HepG2 (cell line): ENCODE data around the gene SLC1A2. TPM values are rescaled to one million over a fixed set of nuclear protein-coding genes. Genes with fewer than 3 reads are reported as not detected.

Source experiments
- ATAC-seq: fragments of 200-7000 bp; cut with Tn5 transposase; 3 replicates; pipeline ENCODE4 v1.9.1; 2020; ENCODE audit warnings: mild to moderate bottlenecking, moderate library complexity
- BruUV-seq: library from RNA; stranded (reverse); fragments of 400-500 nt; replicated peaks from 2 replicates; lab custom pipeline; 2021; lab: Mats Ljungman, UMichigan
- CTCF ChIA-PET: fragments of 300-600 bp; formaldehyde crosslinking; extraction: SDS; loops from one replicate; lab custom pipeline; 2021; ENCODE audit warnings: low total read pairs, inconsistent platforms, low intra/inter-chr PET ratio; lab: Yijun Ruan, JAX
- POLR2A ChIA-PET: fragments of 350-600 bp; sonication (Branson Sonifier 250); formaldehyde crosslinking; loops from one replicate; lab custom pipeline; 2020; ENCODE audit warnings: antibody characterized with exemption, inconsistent platforms; lab: Yijun Ruan, JAX
- DNase-seq: peaks from one replicate; pipeline ENCODE4 v3.0.0-alpha.2; 2015; ENCODE audit warnings: low spot score
- FAIRE-seq: peaks from 3 replicates; lab custom pipeline; 2011; peaks lifted over from hg19 to GRCh38; lab: Jason Lieb, UNC
- H2AFZ ChIP-seq: one replicate; pipeline ENCODE4 v1.6.1; 2011; ENCODE audit warnings: low read length, inconsistent platforms
- H3K27ac ChIP-seq: fragments of 300-600 bp; 3 replicates; pipeline ENCODE4 v1.8.0; 2011; ENCODE audit warnings: mixed run types, mild to moderate bottlenecking, mixed read lengths, low read length, inconsistent platforms; ENCODE audit not compliant: insufficient read depth; ENCODE audit errors: extremely low read length
- H3K27me3 ChIP-seq, 2 experiments: fragments of 200-600 bp in 1 of 2; 2 replicates in 1 of 2; 3 replicates in 1 of 2; pipeline versions ENCODE4 v1.6.0 to v1.8.0; 2011; ENCODE audit warnings: low read length in 2 of 2, mild to moderate bottlenecking in 2 of 2, moderate library complexity in 2 of 2, inconsistent platforms in 1 of 2; ENCODE audit not compliant: insufficient read depth in 2 of 2, control insufficient read depth in 1 of 2
- H3K36me3 ChIP-seq, 2 experiments: fragments of 200-600 bp in 1 of 2; replicated peaks in 1 of 2; 2 replicates in 1 of 2; 3 replicates in 1 of 2; pipeline versions ENCODE4 v1.5.1 to v1.8.0; 2011; ENCODE audit warnings: low read length in 2 of 2, inconsistent platforms in 1 of 2; ENCODE audit not compliant: insufficient read depth in 2 of 2, control insufficient read depth in 1 of 2
- H3K4me1 ChIP-seq: 2 replicates; pipeline ENCODE4 v1.5.1; 2012; ENCODE audit warnings: low read length, inconsistent platforms; ENCODE audit not compliant: insufficient read depth
- H3K4me2 ChIP-seq: 2 replicates; pipeline ENCODE4 v1.6.0; 2011; ENCODE audit warnings: low read depth, low read length, inconsistent platforms
- H3K4me3 ChIP-seq, 3 experiments: fragments of 200-600 bp in 1 of 3; sonication (generic), shearing (Covaris generic) in 1 of 3; replicated peaks in 1 of 3; 2 replicates each; pipeline ENCODE4 v1.5.1; 2011 to 2016; ENCODE audit warnings: low read length in 3 of 3, inconsistent platforms in 2 of 3, low read depth in 2 of 3, mild to moderate bottlenecking in 2 of 3, control low read depth in 1 of 3, mixed read lengths in 1 of 3; ENCODE audit not compliant: insufficient read depth in 1 of 3
- H3K79me2 ChIP-seq: one replicate; pipeline ENCODE4 v1.6.1; 2011; ENCODE audit warnings: low read length, inconsistent platforms; ENCODE audit not compliant: insufficient read depth
- H3K9ac ChIP-seq: 2 replicates; pipeline ENCODE4 v1.6.0; 2011; ENCODE audit warnings: mild to moderate bottlenecking, low read depth, low read length, inconsistent platforms; ENCODE audit not compliant: insufficient read depth
- H3K9me3 ChIP-seq: 2 replicates; pipeline ENCODE4 v1.5.1; 2012; ENCODE audit warnings: mild to moderate bottlenecking, low read length
- H4K20me1 ChIP-seq: 2 replicates; pipeline ENCODE4 v1.6.0; 2011; ENCODE audit warnings: inconsistent platforms, mild to moderate bottlenecking, low read length, moderate library complexity; ENCODE audit not compliant: insufficient read depth
- BRF2 ChIP-seq: sonication (generic); formaldehyde crosslinking; IDR thresholded peaks from 2 replicates; pipeline ENCODE4 v1.8.1; 2022; ENCODE audit warnings: mild to moderate bottlenecking, missing genetic modification reagents
- MED1 ChIP-seq: sonication (generic); formaldehyde crosslinking; IDR thresholded peaks from 2 replicates; pipeline ENCODE4 v1.4.0; 2020; ENCODE audit warnings: missing genetic modification reagents
- NFRKB ChIP-seq: fragments of 450-650 bp; IDR thresholded peaks from 2 replicates; pipeline ENCODE4 v1.6.1; 2017
- RXRB ChIP-seq: IDR thresholded peaks from 2 replicates; pipeline ENCODE4 v1.6.1; 2016; ENCODE audit warnings: borderline replicate concordance, missing genetic modification reagents, missing compliant biosample characterization
- THAP7 ChIP-seq: sonication (generic); formaldehyde crosslinking; IDR thresholded peaks from 2 replicates; pipeline ENCODE4 v1.8.1; 2023; ENCODE audit warnings: mild to moderate bottlenecking, missing genetic modification reagents
- ZNF788 ChIP-seq: sonication (generic); formaldehyde crosslinking; IDR thresholded peaks from 2 replicates; pipeline ENCODE4 v1.5.0; 2020; ENCODE audit warnings: mild to moderate bottlenecking, missing genetic modification reagents, borderline replicate concordance
- WGBS: methylation state at CpG from one replicate; pipeline ENCODE4 v1.1.6; 2017; ENCODE audit warnings: low lambda C conversion rate; 5-methylcytosine and 5-hydroxymethylcytosine counted together
- in situ Hi-C: cut with HindIII; loops from 2 replicates; pipeline ENCODE4 v1.10.0; 2017; ENCODE audit warnings: low pct_unique_long_range_greater_than_20kb; ENCODE audit not compliant: extremely low pct_ligation_motif_present
- intact Hi-C: fragments of 100-400 bp; cut with micrococcal nuclease; formaldehyde crosslinking; loops from one replicate; pipeline ENCODE4 v1.10.0; 2022; ENCODE audit not compliant: unreplicated experiment
- polyA plus RNA-seq, 8 experiments: library from polyadenylated mRNA; depleted of rRNA in 3 of 8; stranded (reverse) in 7 of 8; unstranded in 1 of 8; fragments of >200 nt; fragmentation: Illumina TruSeq in 4 of 8; extraction: Trizol in 4 of 8; gene quantifications; 2 replicates each; pipeline versions ENCODE4 v1.2.1 to v1.2.3, GENCODE V29; 2011 to 2016; ENCODE audit warnings: low read depth in 4 of 8, missing spikeins in 1 of 8, mixed read lengths in 1 of 8; ENCODE audit not compliant: insufficient read depth in 1 of 8
- total RNA-seq, 5 experiments: library from RNA; depleted of rRNA; stranded (reverse); fragments of >200 nt; fragmentation: Illumina TruSeq; extraction: Trizol; gene quantifications; 2 replicates each; pipeline ENCODE4 v1.2.3, GENCODE V29; 2016; ENCODE audit warnings: low read depth in 1 of 5
- TF ChIP-seq, protein P1 (sequence below): IDR thresholded peaks from 2 replicates; pipeline ENCODE4 v1.4.0; 2020; ENCODE audit warnings: mild to moderate bottlenecking, missing genetic modification reagents
- TF ChIP-seq, protein P2 (sequence below): sonication (generic); formaldehyde crosslinking; IDR thresholded peaks from 2 replicates; pipeline ENCODE4 v1.4.0; 2020; ENCODE audit warnings: mild to moderate bottlenecking, missing genetic modification reagents

Gene SLC1A2
- total and polyA plus RNA-seq, 2 of the 13 experiments (the other 11 are each of a cell fraction or from before 2014, with no cell fraction given) = 23.2 to 43.2 TPM

- peaks cover 8% of the 10 kb centered on the region; the same call in 1 of the 2 replicates for H4K20me1 ChIP-seq
- POLR2A ChIA-PET = no interaction called here
- H3K27me3 ChIP-seq = no peaks in the 10 kb centered on the region
- no peak overlapping the region for H3K4me3 ChIP-seq
- peaks cover 50% of the 10 kb centered on the region for H3K4me1 ChIP-seq
- H3K27ac ChIP-seq = no peak overlapping the region
- DNase-seq (no peak), FAIRE-seq (no peak), ATAC-seq (no peak)
- no peak overlapping the region for H3K9ac ChIP-seq
- CTCF ChIA-PET = no interaction called here
- H3K79me2 ChIP-seq = peaks cover 7% of the 10 kb centered on the region
- no peaks in the 10 kb centered on the region for H3K9me3 ChIP-seq
- BruUV-seq = no TSS peak
- in situ Hi-C loops = no loop called here
- WGBS = 97% methylated on average over 5 of the region's 5 CpGs
- H3K36me3 ChIP-seq = no peaks in the 10 kb centered on the region
- intact Hi-C loops = no loop called here
- no peak overlapping the region for H2AFZ ChIP-seq
- TF ChIP-seq RXRB (CRISPR knock-in tag) (no peak), MED1 (no peak), ZNF788 (CRISPR knock-in tag) (no peak), THAP7 (CRISPR knock-in tag) (no peak), BRF2 (CRISPR knock-in tag) (no peak), NFRKB (no peak)
- TF ChIP-seq, protein P1, sequence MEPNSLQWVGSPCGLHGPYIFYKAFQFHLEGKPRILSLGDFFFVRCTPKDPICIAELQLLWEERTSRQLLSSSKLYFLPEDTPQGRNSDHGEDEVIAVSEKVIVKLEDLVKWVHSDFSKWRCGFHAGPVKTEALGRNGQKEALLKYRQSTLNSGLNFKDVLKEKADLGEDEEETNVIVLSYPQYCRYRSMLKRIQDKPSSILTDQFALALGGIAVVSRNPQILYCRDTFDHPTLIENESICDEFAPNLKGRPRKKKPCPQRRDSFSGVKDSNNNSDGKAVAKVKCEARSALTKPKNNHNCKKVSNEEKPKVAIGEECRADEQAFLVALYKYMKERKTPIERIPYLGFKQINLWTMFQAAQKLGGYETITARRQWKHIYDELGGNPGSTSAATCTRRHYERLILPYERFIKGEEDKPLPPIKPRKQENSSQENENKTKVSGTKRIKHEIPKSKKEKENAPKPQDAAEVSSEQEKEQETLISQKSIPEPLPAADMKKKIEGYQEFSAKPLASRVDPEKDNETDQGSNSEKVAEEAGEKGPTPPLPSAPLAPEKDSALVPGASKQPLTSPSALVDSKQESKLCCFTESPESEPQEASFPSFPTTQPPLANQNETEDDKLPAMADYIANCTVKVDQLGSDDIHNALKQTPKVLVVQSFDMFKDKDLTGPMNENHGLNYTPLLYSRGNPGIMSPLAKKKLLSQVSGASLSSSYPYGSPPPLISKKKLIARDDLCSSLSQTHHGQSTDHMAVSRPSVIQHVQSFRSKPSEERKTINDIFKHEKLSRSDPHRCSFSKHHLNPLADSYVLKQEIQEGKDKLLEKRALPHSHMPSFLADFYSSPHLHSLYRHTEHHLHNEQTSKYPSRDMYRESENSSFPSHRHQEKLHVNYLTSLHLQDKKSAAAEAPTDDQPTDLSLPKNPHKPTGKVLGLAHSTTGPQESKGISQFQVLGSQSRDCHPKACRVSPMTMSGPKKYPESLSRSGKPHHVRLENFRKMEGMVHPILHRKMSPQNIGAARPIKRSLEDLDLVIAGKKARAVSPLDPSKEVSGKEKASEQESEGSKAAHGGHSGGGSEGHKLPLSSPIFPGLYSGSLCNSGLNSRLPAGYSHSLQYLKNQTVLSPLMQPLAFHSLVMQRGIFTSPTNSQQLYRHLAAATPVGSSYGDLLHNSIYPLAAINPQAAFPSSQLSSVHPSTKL (CRISPR knock-in tag) = no peak
- TF ChIP-seq, protein P2, sequence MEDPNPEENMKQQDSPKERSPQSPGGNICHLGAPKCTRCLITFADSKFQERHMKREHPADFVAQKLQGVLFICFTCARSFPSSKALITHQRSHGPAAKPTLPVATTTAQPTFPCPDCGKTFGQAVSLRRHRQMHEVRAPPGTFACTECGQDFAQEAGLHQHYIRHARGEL (CRISPR knock-in tag) = no peak
- TF ChIP-seq, all 625 proteins: peak for 0
- H3K4me2 ChIP-seq = no peak overlapping the region
Observed at GRCh38 chr11:35343033-35343598, 76.2 kb downstream of the SLC1A2 start.
